Measurements from ENCODE around the gene CNTNAP2. TPM values are rescaled to one million over a fixed set of nuclear protein-coding genes. Genes with fewer than 3 reads are reported as not detected.

The CNTNAP2 gene
- total and polyA plus RNA-seq, 4 donors: 0.14 to 2.3 (median 1.1) TPM

DNA sequence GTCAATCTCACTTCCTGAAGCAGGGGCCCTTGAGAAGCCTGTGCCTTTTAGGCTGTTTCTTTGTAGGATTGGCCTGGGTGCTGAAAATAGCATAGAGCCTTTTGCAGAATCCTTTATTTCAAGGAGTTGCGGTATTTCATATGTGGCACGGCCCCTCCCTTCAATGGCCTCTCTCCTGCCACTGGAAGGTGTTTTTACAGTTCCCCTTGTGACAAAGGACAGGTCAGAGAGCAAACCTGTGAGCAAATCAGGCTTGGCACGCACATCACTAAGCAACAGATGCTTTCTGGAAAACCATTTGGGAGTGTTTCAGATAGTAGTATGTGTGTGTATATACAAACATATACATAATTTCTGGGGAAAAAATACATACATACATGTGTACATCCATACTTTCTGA is 2085.4 kb downstream of the CNTNAP2 start:
- Histone ChIP-seq H3K4me3 (ENCODE audit: low read depth in 1 of 3, low read length in 3 of 3) (no peak overlapping the region), H3K4me1 (ENCODE audit: control insufficient read depth in 4 of 4, insufficient read depth in 4 of 4, low read length in 3 of 4) (no peaks in the 10 kb centered on the region), H3K27ac (ENCODE audit: low read depth in 1 of 2, low read length in 2 of 2) (no peak overlapping the region), H3K36me3 (ENCODE audit: control insufficient read depth in 4 of 4, insufficient read depth in 3 of 4, low read depth in 1 of 4, low read length in 3 of 4) (no peaks in the 10 kb centered on the region), H3K9ac (ENCODE audit: low read depth in 1 of 2, low read length in 2 of 2) (no peak overlapping the region), H3K9me3 (ENCODE audit: control insufficient read depth in 4 of 4, low read length in 3 of 4) (no peaks in the 10 kb centered on the region), H3K27me3 (ENCODE audit: control insufficient read depth in 4 of 4, insufficient read depth in 4 of 4, low read length in 3 of 4) (no peaks in the 10 kb centered on the region)
- no peak for DNase-seq (ENCODE audit: low spot score)
- 66% methylated on average over 3 of the region's 3 CpGs for WGBS
- no peak for TF ChIP-seq FOXA2 (IDR thresholded peaks at IDR 0.05)
- TF ChIP-seq HNF4A (conservative IDR thresholded peaks at IDR 0.05): no peak
- TF ChIP-seq HNF4G (IDR thresholded peaks at IDR 0.05): no peak
- TF ChIP-seq, protein P1, sequence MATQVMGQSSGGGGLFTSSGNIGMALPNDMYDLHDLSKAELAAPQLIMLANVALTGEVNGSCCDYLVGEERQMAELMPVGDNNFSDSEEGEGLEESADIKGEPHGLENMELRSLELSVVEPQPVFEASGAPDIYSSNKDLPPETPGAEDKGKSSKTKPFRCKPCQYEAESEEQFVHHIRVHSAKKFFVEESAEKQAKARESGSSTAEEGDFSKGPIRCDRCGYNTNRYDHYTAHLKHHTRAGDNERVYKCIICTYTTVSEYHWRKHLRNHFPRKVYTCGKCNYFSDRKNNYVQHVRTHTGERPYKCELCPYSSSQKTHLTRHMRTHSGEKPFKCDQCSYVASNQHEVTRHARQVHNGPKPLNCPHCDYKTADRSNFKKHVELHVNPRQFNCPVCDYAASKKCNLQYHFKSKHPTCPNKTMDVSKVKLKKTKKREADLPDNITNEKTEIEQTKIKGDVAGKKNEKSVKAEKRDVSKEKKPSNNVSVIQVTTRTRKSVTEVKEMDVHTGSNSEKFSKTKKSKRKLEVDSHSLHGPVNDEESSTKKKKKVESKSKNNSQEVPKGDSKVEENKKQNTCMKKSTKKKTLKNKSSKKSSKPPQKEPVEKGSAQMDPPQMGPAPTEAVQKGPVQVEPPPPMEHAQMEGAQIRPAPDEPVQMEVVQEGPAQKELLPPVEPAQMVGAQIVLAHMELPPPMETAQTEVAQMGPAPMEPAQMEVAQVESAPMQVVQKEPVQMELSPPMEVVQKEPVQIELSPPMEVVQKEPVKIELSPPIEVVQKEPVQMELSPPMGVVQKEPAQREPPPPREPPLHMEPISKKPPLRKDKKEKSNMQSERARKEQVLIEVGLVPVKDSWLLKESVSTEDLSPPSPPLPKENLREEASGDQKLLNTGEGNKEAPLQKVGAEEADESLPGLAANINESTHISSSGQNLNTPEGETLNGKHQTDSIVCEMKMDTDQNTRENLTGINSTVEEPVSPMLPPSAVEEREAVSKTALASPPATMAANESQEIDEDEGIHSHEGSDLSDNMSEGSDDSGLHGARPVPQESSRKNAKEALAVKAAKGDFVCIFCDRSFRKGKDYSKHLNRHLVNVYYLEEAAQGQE (IDR thresholded peaks at IDR 0.05): no peak
- TF ChIP-seq, protein P2, sequence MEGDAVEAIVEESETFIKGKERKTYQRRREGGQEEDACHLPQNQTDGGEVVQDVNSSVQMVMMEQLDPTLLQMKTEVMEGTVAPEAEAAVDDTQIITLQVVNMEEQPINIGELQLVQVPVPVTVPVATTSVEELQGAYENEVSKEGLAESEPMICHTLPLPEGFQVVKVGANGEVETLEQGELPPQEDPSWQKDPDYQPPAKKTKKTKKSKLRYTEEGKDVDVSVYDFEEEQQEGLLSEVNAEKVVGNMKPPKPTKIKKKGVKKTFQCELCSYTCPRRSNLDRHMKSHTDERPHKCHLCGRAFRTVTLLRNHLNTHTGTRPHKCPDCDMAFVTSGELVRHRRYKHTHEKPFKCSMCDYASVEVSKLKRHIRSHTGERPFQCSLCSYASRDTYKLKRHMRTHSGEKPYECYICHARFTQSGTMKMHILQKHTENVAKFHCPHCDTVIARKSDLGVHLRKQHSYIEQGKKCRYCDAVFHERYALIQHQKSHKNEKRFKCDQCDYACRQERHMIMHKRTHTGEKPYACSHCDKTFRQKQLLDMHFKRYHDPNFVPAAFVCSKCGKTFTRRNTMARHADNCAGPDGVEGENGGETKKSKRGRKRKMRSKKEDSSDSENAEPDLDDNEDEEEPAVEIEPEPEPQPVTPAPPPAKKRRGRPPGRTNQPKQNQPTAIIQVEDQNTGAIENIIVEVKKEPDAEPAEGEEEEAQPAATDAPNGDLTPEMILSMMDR (IDR thresholded peaks at IDR 0.05; ENCODE audit: low read depth, low read length, missing input control): no peak
- no peak for TF ChIP-seq EGR1 (IDR thresholded peaks at IDR 0.05; ENCODE audit: low read depth in 2 of 2)
- TF ChIP-seq RXRA (IDR thresholded peaks at IDR 0.05): no peak
- no peak for TF ChIP-seq RAD21 (IDR thresholded peaks at IDR 0.05)
- no peak for TF ChIP-seq GABPA (IDR thresholded peaks at IDR 0.05 in 1 of 2, conservative IDR thresholded peaks at IDR 0.05 in 1 of 2)
- TF ChIP-seq, protein P3, sequence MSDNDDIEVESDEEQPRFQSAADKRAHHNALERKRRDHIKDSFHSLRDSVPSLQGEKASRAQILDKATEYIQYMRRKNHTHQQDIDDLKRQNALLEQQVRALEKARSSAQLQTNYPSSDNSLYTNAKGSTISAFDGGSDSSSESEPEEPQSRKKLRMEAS (IDR thresholded peaks at IDR 0.05): no peak
- TF ChIP-seq, protein P4, sequence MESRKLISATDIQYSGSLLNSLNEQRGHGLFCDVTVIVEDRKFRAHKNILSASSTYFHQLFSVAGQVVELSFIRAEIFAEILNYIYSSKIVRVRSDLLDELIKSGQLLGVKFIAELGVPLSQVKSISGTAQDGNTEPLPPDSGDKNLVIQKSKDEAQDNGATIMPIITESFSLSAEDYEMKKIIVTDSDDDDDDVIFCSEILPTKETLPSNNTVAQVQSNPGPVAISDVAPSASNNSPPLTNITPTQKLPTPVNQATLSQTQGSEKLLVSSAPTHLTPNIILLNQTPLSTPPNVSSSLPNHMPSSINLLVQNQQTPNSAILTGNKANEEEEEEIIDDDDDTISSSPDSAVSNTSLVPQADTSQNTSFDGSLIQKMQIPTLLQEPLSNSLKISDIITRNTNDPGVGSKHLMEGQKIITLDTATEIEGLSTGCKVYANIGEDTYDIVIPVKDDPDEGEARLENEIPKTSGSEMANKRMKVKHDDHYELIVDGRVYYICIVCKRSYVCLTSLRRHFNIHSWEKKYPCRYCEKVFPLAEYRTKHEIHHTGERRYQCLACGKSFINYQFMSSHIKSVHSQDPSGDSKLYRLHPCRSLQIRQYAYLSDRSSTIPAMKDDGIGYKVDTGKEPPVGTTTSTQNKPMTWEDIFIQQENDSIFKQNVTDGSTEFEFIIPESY (IDR thresholded peaks at IDR 0.05): no peak

DNA sequence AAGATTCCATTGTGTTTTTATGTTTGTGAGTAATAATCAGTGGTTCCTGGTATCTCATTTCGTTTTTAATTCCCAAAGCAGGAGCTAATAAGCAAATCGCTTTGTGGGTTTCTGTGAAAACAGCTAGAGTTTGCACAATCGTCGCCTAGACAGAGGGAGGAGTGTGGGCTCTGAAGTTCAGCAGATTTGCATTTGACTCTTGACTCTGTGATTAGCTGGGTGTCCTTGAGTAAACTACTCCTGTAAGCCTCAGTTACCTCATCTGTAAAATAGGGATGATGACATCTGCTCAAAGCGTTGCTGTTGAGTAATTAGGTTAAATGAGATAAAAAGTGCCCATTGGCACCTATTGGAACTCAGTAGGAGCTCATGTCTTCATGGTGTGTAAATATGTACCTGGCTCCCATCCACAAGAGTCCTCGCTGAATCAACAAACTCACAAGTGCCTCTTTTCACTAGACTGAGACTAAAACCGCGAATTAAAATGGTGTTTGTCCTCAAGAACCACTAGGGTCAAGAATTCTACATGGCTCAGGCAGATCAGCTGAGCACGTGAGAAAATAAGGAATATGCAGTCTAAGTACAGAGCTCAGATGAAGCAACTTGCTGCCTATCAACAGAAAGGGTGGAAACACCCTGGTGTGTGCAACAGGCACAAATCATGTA is 2088.2 kb downstream of the CNTNAP2 start:
- Histone ChIP-seq H3K27ac (ENCODE audit: low read depth in 1 of 2, low read length in 2 of 2) (no peak overlapping the region), H3K9ac (ENCODE audit: low read depth in 1 of 2, low read length in 2 of 2) (no peak overlapping the region), H3K36me3 (ENCODE audit: control insufficient read depth in 4 of 4, insufficient read depth in 3 of 4, low read depth in 1 of 4, low read length in 3 of 4) (no peaks in the 10 kb centered on the region), H3K4me1 (ENCODE audit: control insufficient read depth in 4 of 4, insufficient read depth in 4 of 4, low read length in 3 of 4) (no peaks in the 10 kb centered on the region), H3K4me3 (ENCODE audit: low read depth in 1 of 3, low read length in 3 of 3) (no peak overlapping the region), H3K9me3 (ENCODE audit: control insufficient read depth in 4 of 4, low read length in 3 of 4) (no peaks in the 10 kb centered on the region), H3K27me3 (ENCODE audit: control insufficient read depth in 4 of 4, insufficient read depth in 4 of 4, low read length in 3 of 4) (no peaks in the 10 kb centered on the region)
- TF ChIP-seq HNF4G (IDR thresholded peaks at IDR 0.05): no peak
- no peak for TF ChIP-seq RAD21 (IDR thresholded peaks at IDR 0.05)
- TF ChIP-seq, protein P1 (IDR thresholded peaks at IDR 0.05): no peak
- TF ChIP-seq, protein P3 (IDR thresholded peaks at IDR 0.05): no peak
- no peak for TF ChIP-seq YY1 (IDR thresholded peaks at IDR 0.05)
- TF ChIP-seq FOXA2 (IDR thresholded peaks at IDR 0.05): no peak
- TF ChIP-seq, protein P2 (IDR thresholded peaks at IDR 0.05; ENCODE audit: low read depth, low read length, missing input control): no peak
- TF ChIP-seq, protein P5, sequence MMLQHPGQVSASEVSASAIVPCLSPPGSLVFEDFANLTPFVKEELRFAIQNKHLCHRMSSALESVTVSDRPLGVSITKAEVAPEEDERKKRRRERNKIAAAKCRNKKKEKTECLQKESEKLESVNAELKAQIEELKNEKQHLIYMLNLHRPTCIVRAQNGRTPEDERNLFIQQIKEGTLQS (IDR thresholded peaks at IDR 0.05): no peak
- no peak for TF ChIP-seq HNF4A (conservative IDR thresholded peaks at IDR 0.05)
- no peak for TF ChIP-seq JUND (IDR thresholded peaks at IDR 0.05)
- no peak for TF ChIP-seq RXRA (IDR thresholded peaks at IDR 0.05)
- TF ChIP-seq FOXA1 (IDR thresholded peaks at IDR 0.05): no peak
- 67% methylated on average over 9 of the region's 9 CpGs for WGBS
- DNase-seq (ENCODE audit: low spot score): no peak
